Calu3 (cell line): ENCODE results near the gene FTCDNL1. TPM values are rescaled to one million over a fixed set of nuclear protein-coding genes. Genes with fewer than 3 reads are reported as not detected.

Experiments
- BruUV-seq: library from RNA; stranded (reverse); fragments of 400-500 nt; replicated peaks from 2 replicates; lab custom pipeline; 2021; lab: Mats Ljungman, UMichigan
- CTCF ChIA-PET: fragments of 300-600 bp; sonication (Branson Sonifier 250); formaldehyde crosslinking; loops from one replicate; lab custom pipeline; 2022; ENCODE audit warnings: antibody characterized with exemption; lab: Charles Lee
- DNase-seq: peaks from one replicate; pipeline ENCODE4 v3.0.0; 2022
- H3K27ac Mint-ChIP-seq: one replicate; pipeline ENCODE4 v1.8.0; 2022; ENCODE audit warnings: mixed read lengths; ENCODE audit not compliant: unreplicated experiment
- H3K27me3 Mint-ChIP-seq: one replicate; pipeline ENCODE4 v1.8.0; 2022; ENCODE audit warnings: mixed read lengths; ENCODE audit not compliant: unreplicated experiment
- H3K36me3 Mint-ChIP-seq: one replicate; pipeline ENCODE4 v1.8.0; 2022; ENCODE audit warnings: mild to moderate bottlenecking, moderate library complexity, mixed read lengths; ENCODE audit not compliant: insufficient read depth, unreplicated experiment
- H3K4me1 Mint-ChIP-seq: one replicate; pipeline ENCODE4 v1.8.0; 2022; ENCODE audit warnings: mild to moderate bottlenecking, low read depth, mixed read lengths; ENCODE audit not compliant: unreplicated experiment
- H3K4me3 Mint-ChIP-seq: one replicate; pipeline ENCODE4 v1.8.0; 2022; ENCODE audit warnings: mild to moderate bottlenecking, low read depth, moderate library complexity, mixed read lengths; ENCODE audit not compliant: unreplicated experiment
- H3K9me3 Mint-ChIP-seq: one replicate; pipeline ENCODE4 v1.8.0; 2022; ENCODE audit warnings: low read depth, mixed read lengths; ENCODE audit not compliant: unreplicated experiment
- intact Hi-C: fragments of 100-400 bp; cut with micrococcal nuclease; formaldehyde crosslinking; loops from one replicate; pipeline ENCODE4 v1.10.0; 2022; ENCODE audit not compliant: unreplicated experiment
- total RNA-seq: library from RNA; stranded (reverse); gene quantifications from 2 replicates; pipeline ENCODE4 v1.2.3, GENCODE V29; 2022
- TF ChIP-seq, protein P1 (sequence below): fragments of 200-600 bp; IDR thresholded peaks from one replicate; pipeline ENCODE4 v1.8.0; 2022; ENCODE audit warnings: antibody characterized with exemption; ENCODE audit not compliant: unreplicated experiment

Gene FTCDNL1
- total RNA-seq, 1 experiment from 2014 or later, result 1.9 TPM

DNA sequence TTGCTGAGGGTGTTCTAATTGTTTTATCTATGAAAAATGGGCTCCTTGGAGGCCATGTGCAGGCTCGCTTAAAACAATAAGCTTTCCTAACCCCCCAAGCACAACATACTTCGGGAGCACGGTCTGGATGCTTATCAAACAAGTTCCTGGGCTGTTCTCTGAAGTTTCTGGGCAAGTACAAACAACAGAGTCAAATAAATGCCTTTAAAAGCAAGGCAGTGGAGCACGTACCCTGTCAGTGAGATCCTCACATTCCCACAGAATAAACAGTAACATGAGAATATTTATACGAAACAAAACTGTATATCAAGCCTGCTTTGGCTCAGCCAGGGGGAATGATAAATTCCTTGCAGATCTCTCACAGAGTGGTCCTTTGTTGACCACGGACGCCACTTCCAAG, 44.8 kb downstream of the FTCDNL1 start:
- no peak for DNase-seq
- Mint-ChIP-seq H3K27ac (no peak overlapping the region), H3K27me3 (no peaks in the 10 kb centered on the region), H3K4me1 (no peaks in the 10 kb centered on the region), H3K9me3 (peaks cover 2% of the 10 kb centered on the region), H3K4me3 (no peak overlapping the region), H3K36me3 (no peaks in the 10 kb centered on the region)
- TF ChIP-seq, protein P1, sequence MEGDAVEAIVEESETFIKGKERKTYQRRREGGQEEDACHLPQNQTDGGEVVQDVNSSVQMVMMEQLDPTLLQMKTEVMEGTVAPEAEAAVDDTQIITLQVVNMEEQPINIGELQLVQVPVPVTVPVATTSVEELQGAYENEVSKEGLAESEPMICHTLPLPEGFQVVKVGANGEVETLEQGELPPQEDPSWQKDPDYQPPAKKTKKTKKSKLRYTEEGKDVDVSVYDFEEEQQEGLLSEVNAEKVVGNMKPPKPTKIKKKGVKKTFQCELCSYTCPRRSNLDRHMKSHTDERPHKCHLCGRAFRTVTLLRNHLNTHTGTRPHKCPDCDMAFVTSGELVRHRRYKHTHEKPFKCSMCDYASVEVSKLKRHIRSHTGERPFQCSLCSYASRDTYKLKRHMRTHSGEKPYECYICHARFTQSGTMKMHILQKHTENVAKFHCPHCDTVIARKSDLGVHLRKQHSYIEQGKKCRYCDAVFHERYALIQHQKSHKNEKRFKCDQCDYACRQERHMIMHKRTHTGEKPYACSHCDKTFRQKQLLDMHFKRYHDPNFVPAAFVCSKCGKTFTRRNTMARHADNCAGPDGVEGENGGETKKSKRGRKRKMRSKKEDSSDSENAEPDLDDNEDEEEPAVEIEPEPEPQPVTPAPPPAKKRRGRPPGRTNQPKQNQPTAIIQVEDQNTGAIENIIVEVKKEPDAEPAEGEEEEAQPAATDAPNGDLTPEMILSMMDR, result no peak
- CTCF ChIA-PET, result no interaction called here
- no TSS peak for BruUV-seq
- intact Hi-C loops, result no loop called here

DNA sequence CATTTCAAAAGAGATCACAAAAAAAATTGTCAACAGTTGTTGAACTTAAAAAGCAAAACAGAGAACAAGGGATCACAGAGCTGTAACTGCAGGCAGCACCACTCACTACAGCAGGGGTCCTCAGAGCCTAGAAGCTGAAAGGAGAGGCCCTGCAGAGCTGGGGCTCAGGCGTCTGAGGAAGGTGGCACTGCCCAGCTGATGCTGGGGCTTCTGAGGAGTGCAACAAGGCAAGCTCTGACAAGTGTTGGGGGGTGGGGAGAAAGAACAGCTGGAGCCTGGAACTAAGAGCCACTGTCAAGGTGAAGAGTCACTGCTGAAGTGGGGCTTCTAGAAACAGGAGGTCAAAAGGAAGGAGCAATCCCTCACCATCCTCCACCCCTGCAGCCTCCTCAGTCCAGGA, 46.2 kb downstream of the FTCDNL1 start:
- DNase-seq, result no peak
- TF ChIP-seq, protein P1, result no peak
- Mint-ChIP-seq H3K27ac (no peak overlapping the region), H3K9me3 (peaks cover 2% of the 10 kb centered on the region), H3K4me1 (no peaks in the 10 kb centered on the region), H3K36me3 (no peaks in the 10 kb centered on the region), H3K4me3 (no peak overlapping the region), H3K27me3 (no peaks in the 10 kb centered on the region)
- intact Hi-C loops, result no loop called here
- BruUV-seq, result no TSS peak
- CTCF ChIA-PET, result no interaction called here

DNA sequence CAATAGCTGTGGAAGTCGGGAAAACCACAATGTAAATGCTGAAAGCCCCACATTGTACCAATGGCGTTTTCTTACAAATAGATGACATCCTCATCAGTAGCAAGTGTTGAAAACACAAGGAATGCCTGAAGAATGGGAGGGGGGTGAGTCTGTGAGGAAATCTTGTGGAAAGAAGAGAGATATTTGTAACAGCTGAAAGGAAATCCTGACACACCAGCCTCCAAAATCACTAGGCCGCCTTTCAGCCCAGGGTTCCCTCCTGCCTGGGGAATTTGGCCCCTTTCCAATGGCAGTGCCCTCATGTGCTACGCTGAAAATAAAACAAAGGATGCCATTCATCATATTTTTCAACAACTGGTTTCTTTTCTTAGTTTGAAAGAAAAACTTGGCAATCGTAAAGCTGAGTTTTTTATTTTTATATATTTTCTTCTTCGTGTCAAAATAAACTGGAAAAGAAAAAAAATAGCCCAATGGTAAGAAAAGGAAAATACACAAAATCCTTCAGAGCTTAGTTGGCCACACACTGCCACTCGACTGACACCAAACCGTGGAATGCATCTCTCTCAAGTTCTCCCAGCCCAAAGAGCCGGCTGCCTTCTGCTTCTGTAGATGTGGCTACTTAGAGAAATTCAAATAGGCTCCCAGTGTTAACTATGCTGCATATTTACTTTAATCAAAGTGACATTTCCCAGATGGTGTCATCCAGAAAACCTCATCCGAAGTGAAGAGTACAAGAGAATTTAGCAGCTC, 52.0 kb downstream of the FTCDNL1 start:
- TF ChIP-seq, protein P1, result no peak
- BruUV-seq, result no TSS peak
- Mint-ChIP-seq H3K9me3 (no peaks in the 10 kb centered on the region), H3K4me3 (peak overlapping the region; percentile 13), H3K27ac (peak overlapping the region; percentile 56), H3K27me3 (no peaks in the 10 kb centered on the region), H3K4me1 (peaks cover 19% of the 10 kb centered on the region), H3K36me3 (no peaks in the 10 kb centered on the region)
- peak; percentile 72 for DNase-seq
- intact Hi-C loops, result loop anchor here (5.0 kb wide), 1 partner anchor 43 kb away; no protein-coding TSS in a partner anchor
- CTCF ChIA-PET, result interaction anchor here (1.0 kb wide), 1 partner anchor 29 kb away, joined by 3 read pairs; no protein-coding TSS in a partner anchor

DNA sequence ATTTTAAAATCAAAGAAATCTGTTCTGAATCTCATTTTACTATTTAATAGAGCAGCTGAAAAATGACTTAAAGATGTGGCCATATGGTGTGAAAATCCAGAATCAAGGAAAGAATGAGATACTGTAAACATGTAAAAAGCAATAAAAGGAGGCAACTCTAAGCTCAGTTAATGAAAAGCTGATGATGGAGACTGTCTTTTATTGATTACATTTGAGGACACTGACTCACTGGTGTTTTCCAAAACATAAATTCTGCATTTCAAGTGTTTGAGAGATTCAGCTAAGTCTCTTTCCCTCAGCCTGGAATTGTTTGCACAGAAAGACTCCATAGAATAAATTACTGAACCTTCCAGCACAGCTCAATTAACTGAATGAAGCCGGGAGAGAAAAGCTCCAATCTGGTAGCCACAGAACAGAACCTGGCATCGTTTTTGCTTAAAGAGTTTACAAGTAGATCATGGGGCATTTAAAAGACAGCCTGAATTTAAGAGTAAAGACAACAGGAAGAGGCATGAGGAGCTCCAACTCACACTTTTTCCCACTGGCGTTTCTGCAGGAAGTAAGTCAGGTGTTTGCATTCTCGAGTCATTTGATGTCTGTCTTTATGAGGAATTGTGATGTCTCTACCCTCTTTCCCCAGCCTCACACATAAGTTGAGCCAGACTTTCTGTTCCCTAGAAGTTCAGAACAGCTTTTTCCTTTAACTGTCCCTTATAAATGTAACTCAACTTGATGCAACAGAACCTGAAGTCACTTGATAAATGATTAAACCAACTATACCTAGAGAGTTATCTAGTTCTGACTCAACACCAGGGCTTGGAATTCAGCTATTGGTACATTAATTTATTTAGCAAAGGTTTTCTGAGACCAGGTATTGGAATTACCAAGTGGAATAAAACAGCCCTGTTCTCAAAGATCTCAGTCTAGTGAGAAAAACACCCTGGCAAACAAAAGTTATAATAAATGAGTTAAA, 53.3 kb downstream of the FTCDNL1 start:
- peak overlapping the region; percentile 35 for H3K27ac Mint-ChIP-seq
- CTCF ChIA-PET, result interaction anchor here (1.3 kb wide), 1 partner anchor 58 kb away, joined by 3 read pairs; no protein-coding TSS in a partner anchor
- DNase-seq, result no peak
- BruUV-seq, result no TSS peak
- H3K9me3 Mint-ChIP-seq, result no peaks in the 10 kb centered on the region
- intact Hi-C loops, result loop anchor here (5.0 kb wide), 1 partner anchor 45 kb away; no protein-coding TSS in a partner anchor
- H3K36me3 Mint-ChIP-seq, result no peaks in the 10 kb centered on the region
- H3K4me1 Mint-ChIP-seq, result peaks cover 19% of the 10 kb centered on the region
- H3K27me3 Mint-ChIP-seq, result no peaks in the 10 kb centered on the region
- H3K4me3 Mint-ChIP-seq, result peak overlapping the region; percentile 13
- TF ChIP-seq, protein P1, result no peak
